Measurements from ENCODE around the gene RECQL. TPM values are rescaled to one million over a fixed set of nuclear protein-coding genes. Genes with fewer than 3 reads are reported as not detected.

The RECQL gene, protein sequence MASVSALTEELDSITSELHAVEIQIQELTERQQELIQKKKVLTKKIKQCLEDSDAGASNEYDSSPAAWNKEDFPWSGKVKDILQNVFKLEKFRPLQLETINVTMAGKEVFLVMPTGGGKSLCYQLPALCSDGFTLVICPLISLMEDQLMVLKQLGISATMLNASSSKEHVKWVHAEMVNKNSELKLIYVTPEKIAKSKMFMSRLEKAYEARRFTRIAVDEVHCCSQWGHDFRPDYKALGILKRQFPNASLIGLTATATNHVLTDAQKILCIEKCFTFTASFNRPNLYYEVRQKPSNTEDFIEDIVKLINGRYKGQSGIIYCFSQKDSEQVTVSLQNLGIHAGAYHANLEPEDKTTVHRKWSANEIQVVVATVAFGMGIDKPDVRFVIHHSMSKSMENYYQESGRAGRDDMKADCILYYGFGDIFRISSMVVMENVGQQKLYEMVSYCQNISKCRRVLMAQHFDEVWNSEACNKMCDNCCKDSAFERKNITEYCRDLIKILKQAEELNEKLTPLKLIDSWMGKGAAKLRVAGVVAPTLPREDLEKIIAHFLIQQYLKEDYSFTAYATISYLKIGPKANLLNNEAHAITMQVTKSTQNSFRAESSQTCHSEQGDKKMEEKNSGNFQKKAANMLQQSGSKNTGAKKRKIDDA
- total RNA-seq (2012; rRNA removed), result 67.0 and 118 TPM in 2 replicates
- polyA plus RNA-seq (2012; rRNA removed), result 22.7 and 29.4 TPM in 2 replicates
- 3.7 and 4.1 TPM in 2 replicates for polyA plus RNA-seq (2012; cell fraction: cytosol; rRNA removed)
- polyA plus RNA-seq (2012; cell fraction: nucleus; rRNA removed; ENCODE audit: low replicate concordance), result 2.9 and 16.2 TPM in 2 replicates
- percentile 77 among the genes with signal in this experiment for Bru-seq, nascent RNA
- percentile 77 among the genes with signal in this experiment for BruChase-seq, experiment 1, labeled RNA remaining after a 6-hour chase
- BruChase-seq, experiment 2, labeled RNA remaining after a 2-hour chase, result percentile 75 among the genes with signal in this experiment
- long read RNA-seq, transcript RECQL-203 (16 exons, 2,572 nt), result minor isoform, 18 of 108 reads
- long read RNA-seq, transcript RECQL-204 (15 exons, 3,702 nt), result major isoform, 41 of 108 reads
- long read RNA-seq, partial matches to known transcripts, result 5 of 108 reads
- long read RNA-seq, other reads (novel, unspliced or antisense), result 44 of 108 reads

DNA sequence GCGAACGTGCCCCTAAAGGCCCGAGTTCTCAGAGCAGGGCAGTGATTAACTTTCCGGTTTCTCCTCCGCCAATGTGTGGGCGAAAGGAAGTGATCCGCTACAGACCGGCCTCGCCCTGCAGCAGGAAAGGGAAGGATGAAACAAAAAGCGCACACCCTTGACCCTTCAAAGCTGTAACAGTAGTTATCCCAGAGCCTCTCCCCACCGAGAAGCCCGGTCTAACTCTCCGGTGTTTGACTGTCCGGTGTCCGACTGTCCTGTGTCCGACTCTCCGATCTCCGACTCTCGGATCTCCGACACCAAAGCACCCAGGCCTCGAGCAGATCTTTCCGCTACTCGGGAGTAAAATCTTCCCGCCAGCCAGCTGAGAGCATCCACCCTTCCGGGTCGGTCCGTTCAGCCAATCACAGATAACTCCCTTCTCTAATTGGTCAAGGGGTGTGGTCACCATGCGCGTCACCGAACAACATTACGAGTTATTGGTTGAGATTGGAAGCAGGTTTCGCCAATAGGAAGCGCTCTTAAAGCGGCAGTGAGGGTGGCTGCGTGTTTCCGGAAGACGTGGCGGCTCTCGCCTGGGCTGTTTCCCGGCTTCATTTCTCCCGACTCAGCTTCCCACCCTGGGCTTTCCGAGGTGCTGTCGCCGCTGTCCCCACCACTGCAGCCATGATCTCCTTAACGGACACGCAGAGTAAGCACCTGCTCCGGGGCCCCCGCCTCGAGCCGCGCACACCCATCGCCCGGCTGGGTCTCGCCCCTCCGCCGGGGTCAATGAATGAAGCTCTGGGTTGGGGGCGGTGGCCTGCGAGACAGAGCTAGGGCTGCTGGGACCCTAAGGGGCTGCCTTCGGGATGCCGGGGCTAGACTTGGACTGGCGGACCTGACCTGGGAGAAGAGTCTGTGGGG is at the start of gene RECQL, which contains the start of gene GOLT1B:
TSS of gene RECQL (minus strand) at position 378 of the 906 bp plus-strand sequence. CDS start 2,065 bp downstream, outside the sequence.
TSS of gene GOLT1B (plus strand) at position 532 of the 906 bp plus-strand sequence. CDS start at position 667, 135 bp downstream.
- H2AK5ac ChIP-seq (ENCODE audit: low read depth, low read length), result peak within 1 kb of the TSS; percentile 70
- 0% methylated on average over 22 of the region's 61 CpGs; no CpG with 5 or more reads in 1 of the 2 experiments for WGBS, 2 experiments (ENCODE audit: extremely low coverage in 2 of 2, insufficient read length in 1 of 2)
- H2BK120ac ChIP-seq (ENCODE audit: low read depth, low read length), result peak within 1 kb of the TSS; percentile 16; the same call in 1 of the 2 replicates
- peak within 1 kb of the TSS; percentile 82 for H3K56ac ChIP-seq (ENCODE audit: extremely low read depth, insufficient read depth, low read length)
- H3K9me3 ChIP-seq (ENCODE audit: control insufficient read depth, insufficient read depth, low read length), result no peaks in the 10 kb centered on the region
- H2BK15ac ChIP-seq (ENCODE audit: low read depth, low read length), result peak within 1 kb of the TSS; percentile 47; the same call in 1 of the 3 replicates
- H3K36me3 ChIP-seq (ENCODE audit: control insufficient read depth, insufficient read depth, low read length), result peaks cover 6% of the 10 kb centered on the region
- H3K18ac ChIP-seq (ENCODE audit: low read depth, low read length), result no peak within 1 kb of the TSS; the same call in 1 of the 2 replicates
- H4K8ac ChIP-seq (ENCODE audit: low read depth in 2 of 2, low read length in 2 of 2), result peak within 1 kb of the TSS; percentile 79 to 88
- peak within 1 kb of the TSS; percentile 91 for H3K23ac ChIP-seq (ENCODE audit: low read depth, low read length)
- H3K4me1 ChIP-seq (ENCODE audit: control insufficient read depth, insufficient read depth, low read length), result peaks cover 2% of the 10 kb centered on the region
- peak within 1 kb of the TSS; percentile 91 for H3K14ac ChIP-seq (replicated peaks; ENCODE audit: low read depth, low read length)
- no peaks in the 10 kb centered on the region for H3K27me3 ChIP-seq (ENCODE audit: control insufficient read depth, insufficient read depth, low read length)
- peak within 1 kb of the TSS; percentile 61 for H2BK5ac ChIP-seq (ENCODE audit: low read depth, low read length, poor library complexity, severe bottlenecking)
- peak within 1 kb of the TSS; percentile 43 for H4K5ac ChIP-seq (ENCODE audit: low read depth, low read length)
- H3K9me1 ChIP-seq (ENCODE audit: insufficient read depth, low read length), result peaks cover 4% of the 10 kb centered on the region; the same call in 1 of the 2 replicates
- peaks cover 19 to 43% of the 10 kb centered on the region in 2 experiments for H3K79me1 ChIP-seq (ENCODE audit: low read depth in 1 of 2, low read length in 2 of 2)
- H4K91ac ChIP-seq (ENCODE audit: insufficient read depth, low read depth, low read length), result peak within 1 kb of the TSS; percentile 76
- H2BK20ac ChIP-seq (ENCODE audit: low read depth, low read length), result no peak within 1 kb of the TSS
- peak within 1 kb of the TSS; percentile 97 for H2AFZ ChIP-seq (replicated peaks; ENCODE audit: low read length, poor library complexity)
- peak within 1 kb of the TSS; percentile 91 for H3K4me2 ChIP-seq (ENCODE audit: low read depth, low read length)
- in situ Hi-C loops (cut with MboI; ENCODE audit: low sequenced_read_pairs) (loop anchor here (10.0 kb wide), 1 partner anchor 143 kb away; no protein-coding TSS in a partner anchor), intact Hi-C loops (cut with micrococcal nuclease) (loop anchor here (5.0 kb wide), 1 partner anchor 156 kb away; the partner anchor contains the start of gene LDHB), dilution Hi-C loops (cut with HindIII; ENCODE audit: low sequenced_read_pairs, unreplicated experiment) (no loop called here)
- peak; percentile 96 for ATAC-seq (ENCODE audit: low read depth)
- H3K27ac ChIP-seq (ENCODE audit: insufficient read depth, low read length), result peak within 1 kb of the TSS; percentile 69
- peak within 1 kb of the TSS; percentile 96 for H2AK9ac ChIP-seq (replicated peaks; ENCODE audit: low read depth, low read length, poor library complexity)
- peak within 1 kb of the TSS; percentile 93 for H3K9ac ChIP-seq (ENCODE audit: low read depth, low read length)
- H3K4me3 ChIP-seq (ENCODE audit: insufficient read depth, low read depth, low read length), result peak within 1 kb of the TSS; percentile 60
- no TSS peak for BruUV-seq (replicated peaks)
- H4K20me1 ChIP-seq (ENCODE audit: insufficient read depth, low read length), result peaks cover 13% of the 10 kb centered on the region; the same call in 1 of the 2 replicates
- POLR2A ChIA-PET (ENCODE audit: unreplicated experiment), result interaction anchor here (0.6 kb wide), 1 partner anchor 677 kb away, joined by 3 read pairs; no protein-coding TSS in a partner anchor
- CTCF ChIA-PET, result interaction anchor here (1.0 kb wide), 1 partner anchor 47 kb away, joined by 3 read pairs; no protein-coding TSS in a partner anchor
- peak within 1 kb of the TSS; percentile 87 for H3K4ac ChIP-seq (ENCODE audit: low read depth, low read length)
- peak; percentile 99 for DNase-seq
- TF ChIP-seq RFX5 (IDR thresholded peaks at IDR 0.05; ENCODE audit: low read depth, low read length) (no peak), MAZ (IDR thresholded peaks at IDR 0.05; ENCODE audit: borderline replicate concordance, low read depth, low read length) (no peak), CEBPB (IDR thresholded peaks at IDR 0.05; ENCODE audit: low read depth, low read length) (no peak), MXI1 (IDR thresholded peaks at IDR 0.05; ENCODE audit: borderline replicate concordance, low read depth, low read length) (peak; percentile 45; the same call in 1 of the 2 replicates), RCOR1 (IDR thresholded peaks at IDR 0.05; ENCODE audit: insufficient replicate concordance, low read length) (no peak)
- TF ChIP-seq, protein P1, sequence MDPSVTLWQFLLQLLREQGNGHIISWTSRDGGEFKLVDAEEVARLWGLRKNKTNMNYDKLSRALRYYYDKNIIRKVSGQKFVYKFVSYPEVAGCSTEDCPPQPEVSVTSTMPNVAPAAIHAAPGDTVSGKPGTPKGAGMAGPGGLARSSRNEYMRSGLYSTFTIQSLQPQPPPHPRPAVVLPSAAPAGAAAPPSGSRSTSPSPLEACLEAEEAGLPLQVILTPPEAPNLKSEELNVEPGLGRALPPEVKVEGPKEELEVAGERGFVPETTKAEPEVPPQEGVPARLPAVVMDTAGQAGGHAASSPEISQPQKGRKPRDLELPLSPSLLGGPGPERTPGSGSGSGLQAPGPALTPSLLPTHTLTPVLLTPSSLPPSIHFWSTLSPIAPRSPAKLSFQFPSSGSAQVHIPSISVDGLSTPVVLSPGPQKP (IDR thresholded peaks at IDR 0.05; ENCODE audit: borderline replicate concordance, low read depth, low read length), result no peak
- TF ChIP-seq, protein P2, sequence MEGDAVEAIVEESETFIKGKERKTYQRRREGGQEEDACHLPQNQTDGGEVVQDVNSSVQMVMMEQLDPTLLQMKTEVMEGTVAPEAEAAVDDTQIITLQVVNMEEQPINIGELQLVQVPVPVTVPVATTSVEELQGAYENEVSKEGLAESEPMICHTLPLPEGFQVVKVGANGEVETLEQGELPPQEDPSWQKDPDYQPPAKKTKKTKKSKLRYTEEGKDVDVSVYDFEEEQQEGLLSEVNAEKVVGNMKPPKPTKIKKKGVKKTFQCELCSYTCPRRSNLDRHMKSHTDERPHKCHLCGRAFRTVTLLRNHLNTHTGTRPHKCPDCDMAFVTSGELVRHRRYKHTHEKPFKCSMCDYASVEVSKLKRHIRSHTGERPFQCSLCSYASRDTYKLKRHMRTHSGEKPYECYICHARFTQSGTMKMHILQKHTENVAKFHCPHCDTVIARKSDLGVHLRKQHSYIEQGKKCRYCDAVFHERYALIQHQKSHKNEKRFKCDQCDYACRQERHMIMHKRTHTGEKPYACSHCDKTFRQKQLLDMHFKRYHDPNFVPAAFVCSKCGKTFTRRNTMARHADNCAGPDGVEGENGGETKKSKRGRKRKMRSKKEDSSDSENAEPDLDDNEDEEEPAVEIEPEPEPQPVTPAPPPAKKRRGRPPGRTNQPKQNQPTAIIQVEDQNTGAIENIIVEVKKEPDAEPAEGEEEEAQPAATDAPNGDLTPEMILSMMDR (conservative IDR thresholded peaks at IDR 0.05; ENCODE audit: low read depth, low read length), result no peak
